Gastrocnemius medialis (tissue), 4 donors: ENCODE data around the gene VEZF1.

ENCODE experiments used
- CTCF ChIP-seq, 5 experiments: fragments of 450-650 bp in 3 of 5; fragments of 200-600 bp in 2 of 5; sonication (generic) in 2 of 5; IDR thresholded peaks in 4 of 5; conservative IDR thresholded peaks in 1 of 5; 1 replicate in 4 of 5; 2 replicates in 1 of 5; pipeline ENCODE4 v1.5.1; 2016 to 2019; ENCODE audit warnings: antibody characterized with exemption in 5 of 5, mild to moderate bottlenecking in 3 of 5, moderate library complexity in 3 of 5
- POLR2A ChIP-seq, 2 donors: fragments of 450-650 bp; IDR thresholded peaks; one replicate each; pipeline ENCODE4 v1.6.1; 2017; ENCODE audit warnings: antibody characterized with exemption in 2 of 2, mild to moderate bottlenecking in 2 of 2, moderate library complexity in 2 of 2

DNA sequence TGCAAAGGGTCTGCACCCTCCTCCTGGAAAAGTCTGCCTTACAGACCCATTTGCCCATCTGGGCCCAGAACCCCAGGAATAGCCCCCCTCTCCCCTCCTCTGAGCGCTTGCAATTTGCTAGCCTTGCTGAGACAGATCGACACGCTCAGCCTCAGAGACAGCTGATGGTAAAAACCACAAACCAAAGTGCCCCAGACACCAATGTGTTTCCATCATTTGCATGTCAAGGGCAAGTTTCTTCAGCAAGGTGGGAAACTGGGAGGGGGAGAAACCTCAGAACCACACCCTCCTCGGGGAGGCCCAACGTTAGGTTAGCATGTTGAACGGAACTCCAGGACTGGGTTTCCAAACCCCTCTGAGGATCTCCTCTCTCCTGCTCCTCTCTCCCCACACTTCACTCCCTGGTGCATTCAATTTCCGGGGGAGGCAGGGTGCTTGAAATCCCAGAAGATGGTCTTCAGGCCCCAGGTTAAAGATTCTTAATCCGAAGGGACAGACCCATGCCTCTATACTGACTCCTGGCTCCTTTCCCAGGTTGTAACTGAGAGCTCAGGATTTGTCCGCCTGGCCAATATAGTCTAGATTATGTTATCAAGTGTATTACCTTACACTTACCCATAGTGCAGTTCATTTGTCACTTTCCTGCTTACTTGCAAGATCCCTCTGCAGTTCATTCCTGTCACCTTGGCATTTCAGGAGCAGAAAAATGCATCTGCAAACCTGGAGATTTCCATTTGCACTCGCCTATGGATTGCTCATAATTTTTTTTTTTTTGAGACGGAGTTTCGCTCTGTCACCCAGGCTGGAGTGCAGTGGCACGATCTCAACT, 31.5 kb downstream of the VEZF1 start:
- TF ChIP-seq CTCF (IDR thresholded peaks at IDR 0.05 in 4 of 5, conservative IDR thresholded peaks at IDR 0.05 in 1 of 5): no peak
- TF ChIP-seq POLR2A (IDR thresholded peaks at IDR 0.05): no peak
